NCI-H1105 (cell line): Measurements from ENCODE around the gene PRKD3.

Source experiments
- DNase-seq: peaks from one replicate; lab custom pipeline; 2025; lab: John Stamatoyannopoulos, UW

The PRKD3 gene

DNA sequence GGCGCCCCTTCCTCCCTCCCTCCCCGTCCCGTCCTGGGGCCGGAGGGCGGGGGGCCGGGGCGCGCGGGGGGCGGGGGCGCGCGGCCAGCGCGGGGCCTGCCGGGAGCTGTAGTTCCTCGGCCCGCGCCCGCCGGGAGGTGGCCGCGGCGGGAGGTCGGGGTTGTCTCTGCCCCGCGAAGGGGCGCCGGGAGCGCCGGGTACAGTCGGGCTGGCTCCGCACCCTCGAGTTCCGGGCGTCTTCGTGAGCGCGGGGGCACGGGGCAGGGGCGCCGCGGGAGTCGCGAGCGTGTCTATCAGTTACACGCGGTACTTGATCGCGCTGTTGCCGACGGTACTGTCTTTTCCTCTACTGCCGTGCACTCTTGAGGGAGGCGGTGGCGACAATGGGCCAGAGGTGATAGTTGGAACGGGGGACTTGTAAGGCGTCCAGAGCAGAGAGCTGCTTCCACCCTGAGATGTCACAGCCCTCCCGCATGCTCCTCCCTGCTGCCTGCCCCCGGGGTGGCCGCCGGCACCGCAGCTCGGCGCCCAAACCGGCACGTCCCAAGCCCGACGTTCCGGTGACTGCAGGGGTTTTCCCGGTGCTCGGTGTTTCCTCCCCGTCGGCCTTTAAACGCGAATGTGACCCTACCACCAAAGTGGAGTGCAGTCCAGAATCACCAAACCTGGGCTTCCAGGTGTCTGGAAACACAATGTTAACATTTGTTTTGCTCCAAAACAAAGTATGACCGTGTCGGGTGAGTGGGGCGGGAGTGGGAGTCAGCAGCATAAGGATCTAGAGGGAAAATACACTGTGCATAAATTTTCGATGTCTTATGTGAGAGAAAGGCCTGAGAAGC is at the start of gene PRKD3:
Gene PRKD3, minus strand, starts transcription at position 48 of the 839 bp plus-strand sequence. CDS start 8,309 bp downstream, outside the sequence.
- DNase-seq: peak; percentile 39

DNA sequence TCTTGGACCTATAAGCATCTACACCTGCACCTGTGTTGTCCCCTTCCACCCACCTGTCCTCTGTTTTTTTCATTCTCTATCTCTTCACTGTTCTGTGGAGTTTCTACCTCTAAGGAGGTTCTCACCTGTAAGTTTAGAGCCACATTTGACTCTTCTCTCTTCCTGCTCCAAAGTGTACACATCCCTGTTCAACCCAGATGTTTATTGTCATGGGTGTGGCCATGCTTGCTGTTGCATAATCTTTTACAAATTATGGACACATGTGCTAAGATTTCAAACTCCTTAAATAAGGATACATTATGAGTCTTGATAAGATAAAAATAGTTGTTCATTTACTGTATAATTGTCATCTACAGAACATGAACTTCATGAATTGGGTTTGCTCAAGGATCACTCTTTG is 47.4 kb upstream of the PRKD3 start:
- DNase-seq: no peak

DNA sequence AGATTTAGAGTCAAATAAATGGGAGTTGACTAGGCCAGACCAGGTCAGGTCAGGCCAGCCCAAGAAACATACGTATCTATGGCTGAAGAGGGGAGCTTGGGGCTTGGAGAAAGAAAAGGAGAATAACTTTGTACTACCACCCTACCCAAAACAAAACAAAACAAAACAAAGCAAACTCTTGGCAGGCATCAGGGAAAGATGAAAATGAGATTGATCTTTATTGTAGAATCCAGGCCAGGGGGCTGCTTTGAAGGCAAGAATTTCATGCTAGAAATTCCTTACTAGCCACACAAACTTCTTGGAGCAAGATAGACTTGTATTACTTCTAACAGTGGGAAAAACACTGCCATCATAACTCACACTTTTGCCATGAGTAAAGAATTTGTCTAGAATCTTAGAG is 46.0 kb upstream of the PRKD3 start:
- no peak for DNase-seq

DNA sequence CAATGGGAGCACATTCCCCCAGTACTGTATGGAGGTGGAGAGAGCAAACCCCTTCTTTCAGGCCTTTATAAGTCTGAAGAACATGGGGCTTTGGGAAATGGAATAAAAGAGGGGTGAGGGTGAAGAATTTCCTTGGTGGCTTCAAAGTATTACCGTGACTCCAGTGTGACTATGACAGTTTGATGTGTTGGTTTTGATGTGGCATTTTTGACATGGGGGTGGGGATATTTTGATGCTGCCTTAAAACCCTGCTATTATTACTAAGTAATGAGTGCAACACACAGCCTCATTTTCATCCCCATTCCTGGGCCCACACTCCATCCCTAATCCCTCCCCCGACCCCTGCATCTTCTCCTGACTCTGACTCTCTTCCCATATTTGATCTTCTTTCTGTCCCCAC is 43.4 kb upstream of the PRKD3 start:
- no peak for DNase-seq

DNA sequence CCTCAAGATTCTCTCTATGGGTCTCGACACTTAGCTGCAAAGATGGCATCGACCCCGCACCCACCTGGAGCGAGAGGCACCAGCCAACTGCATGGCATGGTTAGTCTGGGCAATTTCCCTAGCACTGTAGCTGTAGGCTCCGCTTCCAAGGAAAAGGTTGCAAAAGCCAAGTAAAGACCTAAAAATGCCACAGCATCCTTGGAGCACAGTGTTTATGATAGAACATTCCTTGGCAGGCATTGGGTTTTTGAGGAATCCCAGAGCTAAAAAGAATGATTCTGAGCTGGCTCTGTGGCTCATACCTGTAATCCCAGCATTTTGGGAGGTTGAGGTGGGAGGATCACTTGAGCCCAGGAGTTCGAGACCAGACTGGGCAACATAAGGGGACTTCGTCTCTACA is 42.7 kb upstream of the PRKD3 start:
- DNase-seq: no peak

DNA sequence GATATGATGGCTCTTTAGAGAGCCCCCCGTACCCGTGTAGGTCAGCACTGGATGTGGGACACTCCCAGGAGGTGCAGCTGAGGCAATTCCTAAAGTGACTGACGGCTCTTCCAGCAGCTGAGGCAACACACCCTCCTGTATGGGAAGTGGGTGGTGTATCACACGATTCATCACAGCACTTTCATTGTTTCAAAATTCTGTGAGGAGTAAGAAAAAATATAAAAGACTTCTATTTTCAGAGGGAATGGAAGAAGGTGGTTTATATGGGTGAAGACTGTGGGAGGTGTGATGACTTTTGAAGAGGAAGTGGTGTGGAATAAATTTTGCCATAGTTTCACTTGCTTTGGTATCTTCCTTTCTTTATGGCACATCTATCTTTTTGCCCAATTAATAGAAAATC is 42.1 kb upstream of the PRKD3 start:
- DNase-seq: no peak

DNA sequence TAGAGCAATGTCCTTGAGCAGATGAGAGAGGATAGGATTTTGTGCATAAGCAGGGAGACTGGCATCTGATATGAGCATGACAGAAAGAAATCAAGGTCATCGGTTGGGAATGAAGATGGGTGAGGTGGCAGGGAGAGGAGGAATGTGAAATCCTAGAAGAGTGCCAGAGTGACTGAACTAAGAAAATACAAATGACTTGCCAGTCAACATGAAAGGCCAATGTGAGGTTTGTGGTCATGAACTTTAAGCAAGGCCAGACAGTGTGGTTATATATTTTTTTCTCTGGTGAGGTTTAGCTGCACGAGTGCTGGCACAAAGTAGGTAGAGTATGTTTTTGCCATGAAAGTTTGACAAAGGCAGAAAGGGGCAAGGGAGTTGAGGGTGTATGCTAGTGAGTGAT is 41.0 kb upstream of the PRKD3 start:
- no peak for DNase-seq

DNA sequence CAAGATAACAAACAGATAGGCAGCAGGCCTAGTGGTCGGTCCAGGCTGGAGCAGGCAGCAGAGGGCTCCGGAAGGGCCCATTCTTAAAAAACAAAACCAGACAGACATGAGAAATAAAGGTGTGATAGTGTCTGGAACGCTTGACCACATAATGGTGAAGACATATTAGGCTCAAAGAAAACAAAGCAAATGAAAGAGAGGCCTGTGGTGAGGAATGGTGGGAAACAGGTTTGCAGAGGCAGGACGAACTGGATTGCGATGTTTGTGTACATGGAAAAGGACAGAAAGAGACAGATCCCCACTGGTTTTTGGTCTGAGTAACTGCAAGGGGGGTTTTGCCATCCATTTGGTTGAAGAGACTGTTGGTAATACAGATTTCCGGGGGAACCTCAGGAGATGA is 39.7 kb upstream of the PRKD3 start:
- no peak for DNase-seq

DNA sequence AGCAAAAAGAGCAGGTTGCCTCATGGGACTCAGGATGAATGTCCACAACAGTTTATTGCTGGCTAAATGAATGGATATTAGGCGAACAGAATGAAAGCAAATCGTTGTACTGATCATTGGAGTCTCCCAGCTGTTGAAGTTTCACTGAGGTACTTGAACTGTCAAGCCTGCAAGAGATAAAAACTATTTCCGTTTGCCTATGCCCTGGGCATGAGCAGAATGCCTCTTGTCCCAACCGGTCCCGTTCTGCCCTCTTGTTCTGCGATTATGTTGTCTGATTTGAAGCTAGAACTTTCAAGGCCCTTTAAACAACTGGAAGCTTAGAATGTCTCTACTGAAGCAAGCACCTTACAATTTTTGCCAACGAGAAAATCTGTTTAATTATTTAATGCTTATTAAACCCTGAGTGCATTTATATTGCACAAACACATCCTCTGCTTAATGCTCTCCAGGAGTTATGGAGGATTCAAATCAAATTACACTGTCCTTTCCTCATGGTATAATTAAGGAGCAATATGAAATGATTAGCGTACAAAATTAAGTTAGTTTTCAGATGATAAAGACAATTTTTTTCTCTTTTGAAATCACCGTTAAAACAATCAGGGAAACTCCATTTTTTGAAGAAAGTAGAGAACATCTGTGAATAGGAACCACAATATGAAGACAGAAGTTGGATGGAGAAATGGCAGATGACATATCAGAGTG is 37.5 kb upstream of the PRKD3 start:
- DNase-seq: no peak

DNA sequence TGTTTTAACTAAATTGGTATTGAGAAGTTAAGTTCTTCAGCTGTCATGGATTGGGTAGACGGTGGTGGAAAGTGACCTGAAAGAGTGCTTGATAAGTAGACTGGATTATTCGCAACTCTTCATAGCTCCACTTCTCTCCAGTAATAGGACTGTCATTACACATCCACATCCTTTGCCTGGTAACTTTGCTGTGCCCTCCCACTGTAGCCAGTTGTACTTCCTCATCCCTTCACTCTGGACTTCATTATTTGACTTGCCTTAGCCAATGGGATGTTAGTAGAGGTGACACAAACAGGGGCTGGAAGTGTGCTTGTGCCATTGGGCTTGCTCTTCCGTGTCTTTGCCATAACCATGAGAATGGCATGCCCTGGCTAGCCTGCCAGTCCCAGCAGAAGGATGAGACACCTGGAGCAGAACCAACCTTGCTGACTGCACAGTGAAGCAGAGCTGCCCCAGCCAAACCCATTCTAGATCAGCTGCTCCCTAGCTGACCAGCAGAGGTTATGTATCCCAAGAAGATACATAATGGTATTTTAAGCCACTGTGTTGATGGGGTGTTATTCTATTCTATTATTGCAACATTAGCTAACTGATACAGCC is 36.7 kb upstream of the PRKD3 start:
- no peak for DNase-seq

DNA sequence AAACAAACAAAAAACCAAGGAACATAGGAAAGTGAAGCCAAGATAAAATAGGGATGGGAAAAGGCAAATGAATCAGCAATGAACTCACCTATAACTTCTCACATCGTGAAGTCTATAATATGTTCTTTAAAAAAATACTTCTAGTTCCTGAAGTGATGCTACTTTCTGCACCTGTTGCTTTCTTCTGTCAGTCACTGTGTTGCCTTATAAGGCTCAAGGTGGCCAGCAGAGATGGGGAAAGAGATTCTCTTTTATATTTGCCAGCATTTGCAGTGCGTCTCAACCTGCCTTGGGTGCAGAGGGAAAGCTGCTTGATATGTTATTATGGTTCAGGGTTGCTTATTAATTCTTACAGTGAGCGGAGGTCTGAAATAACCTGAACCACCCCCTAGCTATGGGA is 33.8 kb upstream of the PRKD3 start:
- no peak for DNase-seq

DNA sequence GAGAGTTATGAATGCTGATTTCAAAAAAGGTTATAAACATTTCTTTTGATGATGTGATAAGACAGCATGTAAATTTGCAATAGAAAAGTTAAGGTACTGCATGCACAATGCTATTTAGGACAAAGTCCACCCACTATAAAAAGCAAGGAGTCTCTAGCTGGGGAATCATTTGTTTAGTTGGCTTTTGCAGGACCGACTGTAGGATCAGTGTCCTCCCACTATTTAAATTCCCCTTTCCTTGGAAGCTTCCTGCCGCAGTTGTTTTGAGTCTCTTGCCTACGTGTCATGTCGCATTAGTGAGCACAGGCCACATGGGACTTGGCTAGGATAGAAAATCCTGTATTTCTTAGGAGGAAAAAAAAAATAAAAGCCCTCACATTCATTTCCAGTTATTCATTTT is 32.9 kb upstream of the PRKD3 start:
- no peak for DNase-seq

DNA sequence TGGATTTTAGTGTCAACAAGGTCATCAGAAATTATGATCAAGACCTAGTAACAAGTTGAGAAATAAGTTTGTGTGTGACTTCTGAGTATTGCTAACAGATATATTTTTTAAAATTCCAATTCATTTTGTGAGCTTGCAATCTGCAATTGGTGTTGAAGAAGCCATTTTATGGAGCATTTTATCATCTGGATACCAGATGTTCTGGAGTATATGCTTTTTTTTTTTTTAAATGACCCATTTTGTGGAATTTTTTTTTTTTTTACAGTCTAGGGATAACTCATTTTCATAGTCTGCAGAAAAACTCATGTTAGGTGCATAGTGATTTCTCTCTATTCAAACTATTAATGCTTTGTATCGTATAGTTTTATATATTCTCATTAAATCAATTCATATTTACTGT is 32.4 kb upstream of the PRKD3 start:
- no peak for DNase-seq

DNA sequence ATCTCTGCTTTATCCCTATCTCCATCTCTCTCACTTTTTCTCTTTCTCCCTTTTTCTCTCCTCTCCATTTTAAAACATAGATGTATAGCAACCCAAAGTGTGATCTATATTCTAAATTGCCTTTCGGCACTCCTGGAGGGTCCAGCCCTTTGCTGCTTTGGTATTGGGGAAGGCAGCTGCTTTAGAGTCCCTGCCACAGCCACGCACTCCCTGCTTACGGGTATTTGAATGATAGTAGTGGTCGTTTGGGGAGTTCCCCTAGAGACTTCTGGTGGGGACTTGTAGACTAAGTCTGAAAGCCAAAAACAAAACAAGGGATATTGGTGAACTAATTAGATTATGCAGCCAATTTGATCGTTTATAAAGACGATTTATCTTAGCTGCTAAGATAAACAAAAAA is 31.7 kb upstream of the PRKD3 start:
- no peak for DNase-seq

DNA sequence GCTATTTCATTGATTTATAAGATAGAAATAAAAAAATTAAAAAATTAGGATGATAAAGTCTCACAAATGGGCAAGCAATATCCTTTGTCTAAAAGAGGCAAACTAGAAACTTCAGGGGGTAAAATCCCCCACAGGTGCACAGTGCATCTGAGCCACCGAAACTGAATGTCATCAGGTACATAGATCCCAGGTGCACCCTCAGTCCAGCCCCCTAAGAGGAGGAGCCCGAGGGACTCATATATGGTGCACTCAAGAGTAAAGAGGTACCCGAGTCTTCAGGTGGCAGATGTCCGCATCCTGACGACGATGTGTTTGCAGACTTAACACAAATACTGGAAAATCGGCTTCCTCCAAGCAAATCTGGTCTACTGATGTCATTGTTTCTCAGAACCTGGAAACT is 31.1 kb upstream of the PRKD3 start:
- DNase-seq: no peak

DNA sequence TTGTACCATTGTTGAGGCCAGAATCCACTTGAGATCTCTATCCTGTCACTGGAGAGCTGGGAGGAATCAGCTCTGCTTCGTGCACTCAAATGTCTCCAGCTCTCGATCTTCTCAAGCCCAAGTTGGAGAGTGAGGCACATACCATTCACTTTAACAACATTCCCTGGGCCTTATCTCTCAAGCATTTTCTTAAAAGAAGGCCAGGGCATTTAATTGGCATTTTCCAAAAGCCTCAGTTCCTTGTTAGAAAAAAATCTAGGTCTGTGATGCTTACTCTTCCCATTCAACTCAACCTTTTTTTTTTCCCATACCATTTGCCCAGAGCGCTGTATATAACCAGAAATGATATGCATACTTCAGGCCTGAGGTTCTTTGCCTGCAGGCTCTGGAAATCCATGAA is 29.9 kb upstream of the PRKD3 start:
- DNase-seq: no peak

DNA sequence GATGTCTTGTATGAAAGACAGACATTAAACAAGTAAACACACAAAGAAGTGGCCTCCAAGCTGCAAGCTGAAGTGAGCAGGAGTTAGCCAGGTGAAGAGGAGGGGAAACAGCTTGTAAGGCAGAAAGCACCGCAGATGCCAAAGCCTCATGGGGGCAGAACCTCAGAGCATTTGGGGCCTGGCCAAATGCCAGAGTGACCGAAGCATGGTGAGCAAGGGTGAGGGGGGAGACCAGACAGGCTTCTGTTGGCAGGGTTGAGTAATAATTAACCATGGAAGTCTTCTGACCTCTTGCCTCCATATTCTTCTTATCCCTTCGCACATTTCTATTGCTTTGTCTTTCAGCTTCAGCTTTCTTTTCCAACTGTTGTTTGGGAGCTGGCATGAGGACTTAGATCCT is 25.4 kb upstream of the PRKD3 start:
- peak; percentile 43 for DNase-seq

DNA sequence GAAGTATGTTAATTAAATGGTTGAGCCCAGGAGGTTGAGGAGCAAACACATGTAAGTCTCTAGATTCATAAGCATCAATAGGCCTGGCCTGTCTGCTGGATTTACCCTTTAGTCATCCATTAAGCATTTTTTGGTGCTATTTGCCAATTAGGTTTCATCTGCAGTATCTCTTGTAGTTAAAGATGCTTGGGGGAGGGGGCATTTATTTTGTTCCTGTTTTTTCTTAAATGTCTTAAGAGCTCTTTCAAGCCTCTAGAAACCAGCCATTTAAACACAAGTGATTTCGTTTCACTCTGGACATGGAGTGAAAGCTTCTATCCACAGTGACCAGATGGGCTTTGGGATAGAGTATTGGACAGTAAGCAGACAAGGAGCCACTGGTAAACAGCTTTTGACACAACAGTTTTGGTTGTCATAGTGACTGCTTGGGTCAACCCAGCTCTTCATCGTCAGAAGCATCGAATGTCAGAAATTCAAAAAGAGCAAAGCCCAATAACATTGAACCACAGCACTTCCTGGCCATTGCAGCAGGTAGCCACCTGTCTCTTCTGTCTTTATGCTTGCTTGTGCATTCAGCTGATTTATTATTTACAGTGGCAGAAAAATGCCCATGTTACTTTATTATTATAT is 24.7 kb upstream of the PRKD3 start:
- DNase-seq: no peak

DNA sequence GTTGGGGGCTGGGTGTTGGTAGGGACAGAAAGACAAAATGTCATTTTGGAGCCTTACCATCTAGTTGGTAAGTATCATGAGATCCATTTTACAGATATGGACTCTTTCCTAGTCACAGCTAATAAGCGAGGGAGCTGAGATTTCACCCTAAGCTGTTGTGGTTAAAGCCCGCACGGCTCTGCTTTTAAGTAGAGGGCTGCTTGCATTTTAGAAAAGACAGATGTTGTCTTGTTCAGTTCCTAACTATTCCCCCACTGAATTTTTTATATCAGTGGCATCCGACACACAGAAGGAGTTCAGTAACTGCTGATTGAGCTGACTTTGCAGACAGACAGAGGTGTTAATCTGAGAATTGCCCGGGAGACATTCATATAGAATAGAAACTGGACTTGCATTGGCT is 23.5 kb upstream of the PRKD3 start:
- no peak for DNase-seq

DNA sequence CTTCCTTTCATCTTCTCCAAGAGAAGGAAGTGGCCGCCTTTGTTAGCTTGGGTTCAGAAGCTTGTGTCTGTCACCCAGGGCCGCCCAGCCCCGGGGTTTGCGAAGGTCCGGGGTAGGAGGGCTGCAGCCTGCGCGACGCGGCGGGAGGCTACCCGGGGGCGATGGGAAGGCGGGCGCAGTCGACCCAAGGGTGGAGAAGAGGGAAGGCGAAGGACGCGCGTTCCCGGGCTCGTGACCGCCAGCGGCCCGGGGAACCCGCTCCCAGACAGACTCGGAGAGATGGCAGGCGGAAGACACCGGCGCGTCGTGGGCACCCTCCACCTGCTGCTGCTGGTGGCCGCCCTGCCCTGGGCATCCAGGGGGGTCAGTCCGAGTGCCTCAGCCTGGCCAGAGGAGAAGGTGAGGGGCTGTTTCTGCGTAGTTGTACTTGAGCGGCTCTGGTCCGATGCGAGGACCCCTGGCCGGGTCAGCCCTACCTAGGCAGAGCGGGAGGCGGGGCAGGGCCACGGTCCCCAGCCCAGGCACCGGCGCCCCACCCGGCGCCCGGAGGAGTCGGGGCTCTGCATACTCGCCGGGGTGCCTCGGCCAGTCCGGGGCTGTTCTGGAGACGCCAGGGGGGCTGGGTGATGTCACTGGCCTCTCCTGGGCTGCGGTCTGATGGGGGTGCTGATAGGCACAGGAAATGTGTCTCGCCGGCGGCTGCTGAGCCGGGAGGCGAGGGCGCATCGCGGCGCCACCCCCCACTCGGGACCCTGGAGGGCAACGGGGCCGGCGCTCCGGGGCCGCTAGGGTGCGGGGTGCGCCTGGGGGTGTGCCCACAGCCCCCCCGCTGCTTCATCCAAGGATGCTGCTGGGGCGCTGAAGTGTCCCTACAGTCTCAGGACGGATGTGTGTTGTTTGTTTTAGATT is 20.1 kb upstream of the PRKD3 start, which contains the start of gene QPCT:
Gene QPCT, plus strand, starts transcription at position 178 of the 909 bp plus-strand sequence. Its CDS starts 102 bp downstream, at position 280.
- no peak for DNase-seq
